IMR-90 (cell line): ENCODE measurements around the gene TMEM213. TPM values are rescaled to one million over a fixed set of nuclear protein-coding genes. Genes with fewer than 3 reads are reported as not detected.

Experiments used
- ATAC-seq: fragments of 200-7000 bp; cut with Tn5 transposase; 2 replicates; pipeline ENCODE4 v1.9.1; 2020; ENCODE audit warnings: low read depth, mild to moderate bottlenecking, moderate library complexity
- BruUV-seq: library from RNA; stranded (reverse); fragments of 400-500 nt; replicated peaks from 2 replicates; lab custom pipeline; 2021; lab: Mats Ljungman, UMichigan
- CTCF ChIA-PET: fragments of 300-600 bp; formaldehyde crosslinking; extraction: SDS; loops from one replicate; lab custom pipeline; 2021; ENCODE audit warnings: antibody characterized with exemption; lab: Yijun Ruan, JAX
- POLR2A ChIA-PET: fragments of 300-600 bp; sonication (Branson Sonifier 250); formaldehyde crosslinking; loops from one replicate; lab custom pipeline; 2022; ENCODE audit warnings: antibody characterized with exemption; ENCODE audit not compliant: unreplicated experiment; lab: Charles Lee
- DNase-seq: peaks from one replicate; pipeline ENCODE4 v3.0.0; 2013
- H2AFZ ChIP-seq: replicated peaks from 2 replicates; pipeline ENCODE3; 2013; ENCODE audit warnings: low read length, mild to moderate bottlenecking; ENCODE audit not compliant: poor library complexity
- H2AK5ac ChIP-seq: 2 replicates; pipeline ENCODE4 v1.6.1; 2013; ENCODE audit warnings: low read depth, low read length, inconsistent platforms
- H2AK9ac ChIP-seq: replicated peaks from 2 replicates; pipeline ENCODE3; 2013; ENCODE audit warnings: mild to moderate bottlenecking, low read depth, low read length, moderate library complexity; ENCODE audit not compliant: poor library complexity
- H2BK120ac ChIP-seq: 2 replicates; pipeline ENCODE4 v1.6.1; 2013; ENCODE audit warnings: low read depth, low read length, inconsistent platforms
- H2BK15ac ChIP-seq: 3 replicates; pipeline ENCODE4 v1.6.1; 2013; ENCODE audit warnings: low read depth, low read length, inconsistent platforms
- H2BK20ac ChIP-seq: 2 replicates; pipeline ENCODE4 v1.6.1; 2013; ENCODE audit warnings: low read depth, mild to moderate bottlenecking, inconsistent platforms, low read length, moderate library complexity
- H2BK5ac ChIP-seq: 2 replicates; pipeline ENCODE4 v1.6.1; 2013; ENCODE audit warnings: mild to moderate bottlenecking, low read depth, low read length, inconsistent platforms; ENCODE audit not compliant: poor library complexity, severe bottlenecking
- H3K14ac ChIP-seq: replicated peaks from 2 replicates; pipeline ENCODE4 v1.6.1; 2013; ENCODE audit warnings: low read depth, low read length, inconsistent platforms
- H3K18ac ChIP-seq: 2 replicates; pipeline ENCODE4 v1.6.1; 2013; ENCODE audit warnings: low read depth, low read length, control low read depth
- H3K23ac ChIP-seq: 2 replicates; pipeline ENCODE4 v1.6.1; 2013; ENCODE audit warnings: low read depth, low read length, inconsistent platforms
- H3K27ac ChIP-seq: 2 replicates; pipeline ENCODE4 v1.5.1; 2013; ENCODE audit warnings: mild to moderate bottlenecking, control low read depth, low read length; ENCODE audit not compliant: insufficient read depth
- H3K27me3 ChIP-seq: 2 replicates; pipeline ENCODE4 v1.6.1; 2013; ENCODE audit warnings: low read length; ENCODE audit not compliant: control insufficient read depth, insufficient read depth
- H3K36me3 ChIP-seq: 2 replicates; pipeline ENCODE4 v1.6.1; 2013; ENCODE audit warnings: low read length, mixed read lengths; ENCODE audit not compliant: control insufficient read depth, insufficient read depth
- H3K4ac ChIP-seq: 2 replicates; pipeline ENCODE4 v1.6.1; 2013; ENCODE audit warnings: low read depth, low read length, inconsistent platforms
- H3K4me1 ChIP-seq: 2 replicates; pipeline ENCODE4 v1.6.1; 2013; ENCODE audit warnings: low read length, mixed read lengths; ENCODE audit not compliant: control insufficient read depth, insufficient read depth
- H3K4me2 ChIP-seq: 2 replicates; pipeline ENCODE4 v1.6.1; 2013; ENCODE audit warnings: low read depth, mild to moderate bottlenecking, control low read depth, low read length, moderate library complexity
- H3K4me3 ChIP-seq: 2 replicates; pipeline ENCODE4 v1.5.1; 2013; ENCODE audit warnings: low read depth, mild to moderate bottlenecking, control low read depth, low read length, moderate library complexity; ENCODE audit not compliant: insufficient read depth
- H3K56ac ChIP-seq: 2 replicates; pipeline ENCODE4 v1.6.1; 2013; ENCODE audit warnings: low read length, inconsistent platforms; ENCODE audit not compliant: insufficient read depth; ENCODE audit errors: extremely low read depth
- H3K79me1 ChIP-seq, 2 experiments: 2 replicates each; pipeline ENCODE4 v1.6.1; 2013; ENCODE audit warnings: low read length in 2 of 2, inconsistent platforms in 1 of 2, low read depth in 1 of 2
- H3K9ac ChIP-seq: 2 replicates; pipeline ENCODE4 v1.6.1; 2013; ENCODE audit warnings: low read depth, low read length, control low read depth
- H3K9me1 ChIP-seq: 2 replicates; pipeline ENCODE4 v1.6.1; 2013; ENCODE audit warnings: low read length, inconsistent platforms; ENCODE audit not compliant: insufficient read depth
- H3K9me3 ChIP-seq: 2 replicates; pipeline ENCODE4 v1.6.1; 2013; ENCODE audit warnings: low read length; ENCODE audit not compliant: control insufficient read depth, insufficient read depth
- H4K20me1 ChIP-seq: 2 replicates; pipeline ENCODE4 v1.6.1; 2013; ENCODE audit warnings: low read length, inconsistent platforms; ENCODE audit not compliant: insufficient read depth
- H4K5ac ChIP-seq: 2 replicates; pipeline ENCODE4 v1.6.1; 2013; ENCODE audit warnings: mild to moderate bottlenecking, low read depth, low read length, control low read depth
- H4K8ac ChIP-seq, 2 experiments: 2 replicates each; pipeline ENCODE4 v1.6.1; 2013; ENCODE audit warnings: low read depth in 2 of 2, low read length in 2 of 2, control low read depth in 1 of 2, inconsistent platforms in 1 of 2
- H4K91ac ChIP-seq: 2 replicates; pipeline ENCODE4 v1.6.1; 2013; ENCODE audit warnings: low read depth, low read length, inconsistent platforms; ENCODE audit not compliant: insufficient read depth
- BHLHE40 ChIP-seq: fragments of 150-350 bp; IDR thresholded peaks from 2 replicates; pipeline ENCODE4 v1.6.1; 2016; ENCODE audit warnings: mild to moderate bottlenecking, low read depth, low read length
- CEBPB ChIP-seq: IDR thresholded peaks from 2 replicates; pipeline ENCODE4 v1.6.1; 2012; ENCODE audit warnings: low read depth, low read length, improper control_type of control experiment
- CHD1 ChIP-seq: IDR thresholded peaks from 2 replicates; pipeline ENCODE4 v1.6.1; 2012; ENCODE audit warnings: low read depth, low read length, improper control_type of control experiment
- FOS ChIP-seq: fragments of 150-350 bp; IDR thresholded peaks from 2 replicates; pipeline ENCODE4 v1.6.1; 2016; ENCODE audit warnings: low read depth, low read length
- MAFK ChIP-seq: IDR thresholded peaks from 2 replicates; pipeline ENCODE4 v1.6.1; 2012; ENCODE audit warnings: low read depth, low read length, improper control_type of control experiment
- MAZ ChIP-seq: IDR thresholded peaks from 2 replicates; pipeline ENCODE4 v1.6.1; 2012; ENCODE audit warnings: low read depth, mild to moderate bottlenecking, low read length, improper control_type of control experiment, moderate library complexity, borderline replicate concordance
- MXI1 ChIP-seq: IDR thresholded peaks from 2 replicates; pipeline ENCODE4 v1.6.1; 2012; ENCODE audit warnings: low read depth, mild to moderate bottlenecking, low read length, moderate library complexity, borderline replicate concordance
- NFE2L2 ChIP-seq: fragments of 150-350 bp; IDR thresholded peaks from 2 replicates; pipeline ENCODE4 v1.6.1; 2016; ENCODE audit warnings: low read depth, mild to moderate bottlenecking, low read length
- RCOR1 ChIP-seq: IDR thresholded peaks from 2 replicates; pipeline ENCODE4 v1.6.1; 2012; ENCODE audit warnings: mild to moderate bottlenecking, low read length, improper control_type of control experiment; ENCODE audit not compliant: insufficient replicate concordance
- WGBS, 2 experiments: methylation state at CpG; one replicate each; pipeline versions ENCODE4 v1.1.5 to v1.1.7; 2013; ENCODE audit warnings: missing lambda C conversion rate in 2 of 2; ENCODE audit not compliant: insufficient read length in 1 of 2; ENCODE audit errors: extremely low coverage in 2 of 2; 5-methylcytosine and 5-hydroxymethylcytosine counted together
- dilution Hi-C: fragments of 300-500 bp; cut with HindIII; formaldehyde crosslinking; loops from one replicate; pipeline ENCODE4 v1.14.3; 2018; ENCODE audit warnings: low sequenced_read_pairs; ENCODE audit not compliant: unreplicated experiment
- in situ Hi-C: fragments of 300-500 bp; cut with MboI; formaldehyde crosslinking; loops from 3 replicates; pipeline ENCODE4 v1.14.3; 2019; ENCODE audit warnings: low sequenced_read_pairs, inconsistent platforms, mixed read lengths
- intact Hi-C: fragments of 100-400 bp; cut with micrococcal nuclease; formaldehyde crosslinking; loops from 2 replicates; pipeline ENCODE4 v1.10.0; 2022
- polyA plus RNA-seq, 3 experiments: library from polyadenylated mRNA; depleted of rRNA; stranded (reverse); fragments of >200 nt; gene quantifications; 2 replicates each; pipeline ENCODE4 v1.2.3, GENCODE V29; 2012; ENCODE audit warnings: low replicate concordance in 1 of 3
- total RNA-seq: library from RNA; depleted of rRNA; stranded (reverse); fragments of >200 nt; gene quantifications from 2 replicates; pipeline ENCODE4 v1.2.3, GENCODE V29; 2012
- TF ChIP-seq, protein P1 (sequence below): fragments of 150-350 bp; IDR thresholded peaks from 2 replicates; pipeline ENCODE4 v1.6.1; 2016; ENCODE audit warnings: low read depth, mild to moderate bottlenecking, low read length, moderate library complexity, borderline replicate concordance

TMEM213 gene
- total and polyA plus RNA-seq, 2 of the 4 experiments (the other 2 are of a cell fraction) = not detected

DNA sequence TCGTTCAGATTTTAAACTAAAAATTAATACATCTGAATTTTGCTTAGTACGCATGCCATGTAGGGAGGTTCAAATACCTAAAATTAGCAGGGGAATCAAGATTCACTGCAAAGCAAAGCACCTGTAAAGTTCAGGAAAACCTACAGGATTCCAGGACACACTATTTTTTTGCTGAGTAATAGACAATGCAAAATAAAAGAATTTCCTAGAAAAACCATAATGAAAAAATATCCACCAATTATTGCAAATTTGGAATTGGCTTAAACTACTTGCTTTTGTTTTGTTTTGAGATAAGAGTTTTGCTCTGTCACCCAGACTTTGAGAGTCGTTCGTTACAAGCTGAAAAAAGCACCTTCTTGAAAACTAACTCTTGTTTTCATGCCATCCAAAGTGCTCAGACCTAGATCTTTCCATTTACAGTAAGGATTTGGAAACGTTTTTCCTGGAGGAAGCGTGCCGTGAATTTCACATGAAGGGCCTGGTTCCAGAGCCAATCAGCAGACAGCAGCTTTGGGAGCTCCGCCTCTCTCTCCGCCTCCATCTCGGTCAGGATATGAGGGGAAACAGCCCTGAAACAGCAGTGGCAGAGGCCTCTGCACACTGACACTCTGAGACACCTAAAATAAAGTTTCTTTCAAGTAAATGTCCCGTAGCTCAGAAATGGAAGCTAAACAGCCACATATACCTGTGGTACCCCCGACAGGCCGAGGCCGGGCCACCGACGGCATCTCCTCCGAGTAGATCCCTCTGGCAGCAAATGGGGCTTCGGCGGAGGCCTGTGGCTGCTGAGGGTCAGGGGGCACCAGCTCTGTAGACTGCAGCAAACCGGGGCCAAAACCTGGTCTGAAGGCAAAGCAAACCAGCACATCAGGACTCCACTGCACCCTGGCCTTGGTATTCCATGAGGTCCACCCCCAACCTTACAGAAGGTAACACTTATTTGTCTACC, 46.1 kb downstream of the TMEM213 start:
- Histone ChIP-seq H3K27me3 (no peaks in the 10 kb centered on the region), H3K9me3 (no peaks in the 10 kb centered on the region), H3K56ac (no peak overlapping the region), H3K4ac (no peak overlapping the region), H3K4me3 (no peak overlapping the region), H2BK120ac (no peak overlapping the region), H3K9ac (no peak overlapping the region), H3K23ac (no peak overlapping the region), H4K20me1 (no peaks in the 10 kb centered on the region), H3K79me1 (no peaks in the 10 kb centered on the region), H2AFZ (no peak overlapping the region), H4K8ac (no peak overlapping the region), H4K5ac (no peak overlapping the region), H3K36me3 (no peaks in the 10 kb centered on the region; the same call in none of the 2 replicates), H3K18ac (no peak overlapping the region), H3K14ac (no peak overlapping the region), H4K91ac (no peak overlapping the region), H2AK9ac (no peak overlapping the region), H3K9me1 (no peaks in the 10 kb centered on the region), H2BK5ac (no peak overlapping the region), H3K4me1 (peaks cover 2% of the 10 kb centered on the region; the same call in 1 of the 2 replicates), H2AK5ac (no peak overlapping the region), H3K27ac (no peak overlapping the region), H3K4me2 (no peak overlapping the region), H2BK15ac (no peak overlapping the region), H2BK20ac (no peak overlapping the region)
- no peak for ATAC-seq
- TF ChIP-seq CEBPB = no peak
- TF ChIP-seq CHD1 = no peak
- TF ChIP-seq FOS = no peak
- TF ChIP-seq BHLHE40 = no peak
- no peak for TF ChIP-seq RCOR1
- TF ChIP-seq MAZ = no peak
- no peak for TF ChIP-seq NFE2L2
- TF ChIP-seq MXI1 = no peak
- TF ChIP-seq, protein P1, sequence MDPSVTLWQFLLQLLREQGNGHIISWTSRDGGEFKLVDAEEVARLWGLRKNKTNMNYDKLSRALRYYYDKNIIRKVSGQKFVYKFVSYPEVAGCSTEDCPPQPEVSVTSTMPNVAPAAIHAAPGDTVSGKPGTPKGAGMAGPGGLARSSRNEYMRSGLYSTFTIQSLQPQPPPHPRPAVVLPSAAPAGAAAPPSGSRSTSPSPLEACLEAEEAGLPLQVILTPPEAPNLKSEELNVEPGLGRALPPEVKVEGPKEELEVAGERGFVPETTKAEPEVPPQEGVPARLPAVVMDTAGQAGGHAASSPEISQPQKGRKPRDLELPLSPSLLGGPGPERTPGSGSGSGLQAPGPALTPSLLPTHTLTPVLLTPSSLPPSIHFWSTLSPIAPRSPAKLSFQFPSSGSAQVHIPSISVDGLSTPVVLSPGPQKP = no peak
- TF ChIP-seq MAFK = no peak
- in situ Hi-C loops = no loop called here
- ChIA-PET POLR2A (no interaction called here), CTCF (no interaction called here)
- WGBS, 2 experiments = 96% methylated on average over 12 of the region's 20 CpGs; no CpG with 5 or more reads in 1 of the 2 experiments
- no peak for DNase-seq
- intact Hi-C loops = loop anchor here (2.0 kb wide), 1 partner anchor 19 kb away; no protein-coding TSS in a partner anchor
- BruUV-seq = no TSS peak
- dilution Hi-C loops = no loop called here
